ENCODE results near the gene IDI2. TPM values are rescaled to one million over a fixed set of nuclear protein-coding genes. Genes with fewer than 3 reads are reported as not detected.

Gene IDI2
- total and polyA plus RNA-seq, 2 of the 13 experiments (the other 11 are each of a cell fraction or from before 2014, with no cell fraction given): not detected

DNA sequence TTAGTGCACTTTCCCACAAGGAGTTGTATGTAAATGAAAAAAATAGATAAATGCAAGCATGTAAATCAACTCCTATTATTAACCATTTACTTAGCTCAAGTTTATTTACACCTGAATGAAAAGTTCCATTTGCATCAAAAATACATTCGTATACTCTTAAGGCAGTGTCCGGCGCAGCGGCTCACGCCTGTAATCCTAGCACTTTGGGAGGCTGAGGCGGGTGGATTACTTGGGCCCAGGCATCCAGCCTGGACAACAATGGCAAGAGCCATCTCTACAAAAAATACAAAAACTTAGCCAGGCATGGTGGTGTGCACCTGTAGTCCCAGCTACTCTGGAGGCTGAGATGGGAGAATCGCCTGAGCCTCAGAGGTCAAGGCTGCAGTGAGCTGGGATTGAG, 4.2 kb upstream of the IDI2 start:
- TF ChIP-seq, protein P1, sequence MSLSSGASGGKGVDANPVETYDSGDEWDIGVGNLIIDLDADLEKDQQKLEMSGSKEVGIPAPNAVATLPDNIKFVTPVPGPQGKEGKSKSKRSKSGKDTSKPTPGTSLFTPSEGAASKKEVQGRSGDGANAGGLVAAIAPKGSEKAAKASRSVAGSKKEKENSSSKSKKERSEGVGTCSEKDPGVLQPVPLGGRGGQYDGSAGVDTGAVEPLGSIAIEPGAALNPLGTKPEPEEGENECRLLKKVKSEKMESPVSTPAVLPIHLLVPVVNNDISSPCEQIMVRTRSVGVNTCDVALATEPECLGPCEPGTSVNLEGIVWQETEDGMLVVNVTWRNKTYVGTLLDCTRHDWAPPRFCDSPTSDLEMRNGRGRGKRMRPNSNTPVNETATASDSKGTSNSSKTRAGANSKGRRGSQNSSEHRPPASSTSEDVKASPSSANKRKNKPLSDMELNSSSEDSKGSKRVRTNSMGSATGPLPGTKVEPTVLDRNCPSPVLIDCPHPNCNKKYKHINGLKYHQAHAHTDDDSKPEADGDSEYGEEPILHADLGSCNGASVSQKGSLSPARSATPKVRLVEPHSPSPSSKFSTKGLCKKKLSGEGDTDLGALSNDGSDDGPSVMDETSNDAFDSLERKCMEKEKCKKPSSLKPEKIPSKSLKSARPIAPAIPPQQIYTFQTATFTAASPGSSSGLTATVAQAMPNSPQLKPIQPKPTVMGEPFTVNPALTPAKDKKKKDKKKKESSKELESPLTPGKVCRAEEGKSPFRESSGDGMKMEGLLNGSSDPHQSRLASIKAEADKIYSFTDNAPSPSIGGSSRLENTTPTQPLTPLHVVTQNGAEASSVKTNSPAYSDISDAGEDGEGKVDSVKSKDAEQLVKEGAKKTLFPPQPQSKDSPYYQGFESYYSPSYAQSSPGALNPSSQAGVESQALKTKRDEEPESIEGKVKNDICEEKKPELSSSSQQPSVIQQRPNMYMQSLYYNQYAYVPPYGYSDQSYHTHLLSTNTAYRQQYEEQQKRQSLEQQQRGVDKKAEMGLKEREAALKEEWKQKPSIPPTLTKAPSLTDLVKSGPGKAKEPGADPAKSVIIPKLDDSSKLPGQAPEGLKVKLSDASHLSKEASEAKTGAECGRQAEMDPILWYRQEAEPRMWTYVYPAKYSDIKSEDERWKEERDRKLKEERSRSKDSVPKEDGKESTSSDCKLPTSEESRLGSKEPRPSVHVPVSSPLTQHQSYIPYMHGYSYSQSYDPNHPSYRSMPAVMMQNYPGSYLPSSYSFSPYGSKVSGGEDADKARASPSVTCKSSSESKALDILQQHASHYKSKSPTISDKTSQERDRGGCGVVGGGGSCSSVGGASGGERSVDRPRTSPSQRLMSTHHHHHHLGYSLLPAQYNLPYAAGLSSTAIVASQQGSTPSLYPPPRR (CRISPR knock-in tag; IDR thresholded peaks at IDR 0.05; ENCODE audit: borderline replicate concordance): no peak
- TF ChIP-seq, protein P2, sequence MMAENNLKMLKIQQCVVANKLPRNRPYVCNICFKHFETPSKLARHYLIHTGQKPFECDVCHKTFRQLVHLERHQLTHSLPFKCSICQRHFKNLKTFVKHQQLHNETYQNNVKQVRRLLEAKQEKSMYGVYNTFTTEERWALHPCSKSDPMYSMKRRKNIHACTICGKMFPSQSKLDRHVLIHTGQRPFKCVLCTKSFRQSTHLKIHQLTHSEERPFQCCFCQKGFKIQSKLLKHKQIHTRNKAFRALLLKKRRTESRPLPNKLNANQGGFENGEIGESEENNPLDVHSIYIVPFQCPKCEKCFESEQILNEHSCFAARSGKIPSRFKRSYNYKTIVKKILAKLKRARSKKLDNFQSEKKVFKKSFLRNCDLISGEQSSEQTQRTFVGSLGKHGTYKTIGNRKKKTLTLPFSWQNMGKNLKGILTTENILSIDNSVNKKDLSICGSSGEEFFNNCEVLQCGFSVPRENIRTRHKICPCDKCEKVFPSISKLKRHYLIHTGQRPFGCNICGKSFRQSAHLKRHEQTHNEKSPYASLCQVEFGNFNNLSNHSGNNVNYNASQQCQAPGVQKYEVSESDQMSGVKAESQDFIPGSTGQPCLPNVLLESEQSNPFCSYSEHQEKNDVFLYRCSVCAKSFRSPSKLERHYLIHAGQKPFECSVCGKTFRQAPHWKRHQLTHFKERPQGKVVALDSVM (CRISPR knock-in tag; IDR thresholded peaks at IDR 0.05): 0 out of 2 replicates have a peak, but pooled peaks have one; percentile 22
- ATAC-seq: no peak
- no peaks in the 10 kb centered on the region for H3K79me2 ChIP-seq (ENCODE audit: insufficient read depth, low read length)
- no peaks in the 10 kb centered on the region for H3K4me1 ChIP-seq (ENCODE audit: insufficient read depth, low read length)
- H3K27me3 ChIP-seq (ENCODE audit: control insufficient read depth in 1 of 2, insufficient read depth in 2 of 2, low read length in 2 of 2): no peaks in the 10 kb centered on the region
- no peak for FAIRE-seq
- no peak overlapping the region for H3K4me2 ChIP-seq (ENCODE audit: low read depth, low read length)
- H2AFZ ChIP-seq (ENCODE audit: low read length): no peak overlapping the region
- WGBS (ENCODE audit: low lambda C conversion rate): 89% methylated on average over 7 of the region's 7 CpGs
- no peak overlapping the region for H3K9ac ChIP-seq (ENCODE audit: insufficient read depth, low read depth, low read length)
- H3K36me3 ChIP-seq (replicated peaks in 1 of 2; ENCODE audit: control insufficient read depth in 1 of 2, insufficient read depth in 2 of 2, low read length in 2 of 2): no peaks in the 10 kb centered on the region
- no peak for DNase-seq (ENCODE audit: low spot score)
- no TSS peak for BruUV-seq (replicated peaks)
- no peaks in the 10 kb centered on the region for H4K20me1 ChIP-seq (ENCODE audit: insufficient read depth, low read length)
- CTCF ChIA-PET (ENCODE audit: low intra/inter-chr PET ratio, low total read pairs): no interaction called here
- no peaks in the 10 kb centered on the region for H3K9me3 ChIP-seq (ENCODE audit: low read length)
- in situ Hi-C loops (cut with HindIII; ENCODE audit: extremely low pct_ligation_motif_present, low pct_unique_long_range_greater_than_20kb): no loop called here
- no peak overlapping the region for H3K27ac ChIP-seq (ENCODE audit: extremely low read length, insufficient read depth, low read length)
- H3K4me3 ChIP-seq (replicated peaks in 1 of 3; ENCODE audit: insufficient read depth in 1 of 3, low read depth in 2 of 3, low read length in 3 of 3): no peak overlapping the region
- POLR2A ChIA-PET: no interaction called here
- intact Hi-C loops (cut with micrococcal nuclease; ENCODE audit: unreplicated experiment): no loop called here
